HCT116 (cell line): Measurements from ENCODE around the gene HS6ST3. TPM values are rescaled to one million over a fixed set of nuclear protein-coding genes. Genes with fewer than 3 reads are reported as not detected.

Source experiments
- ATAC-seq: fragments of 200-7000 bp; cut with Tn5 transposase; 2 replicates; pipeline ENCODE4 v1.9.1; 2020; ENCODE audit warnings: mild to moderate bottlenecking, moderate library complexity
- BruUV-seq: library from RNA; stranded (reverse); fragments of 400-500 nt; replicated peaks from 2 replicates; lab custom pipeline; 2021; lab: Mats Ljungman, UMichigan
- CTCF ChIA-PET: fragments of 300-600 bp; sonication (Branson Sonifier 250); formaldehyde crosslinking; loops from one replicate; lab custom pipeline; 2021; ENCODE audit warnings: antibody characterized with exemption; lab: Charles Lee
- POLR2A ChIA-PET: fragments of 300-600, 350-600 bp; sonication (Branson Sonifier 250); formaldehyde crosslinking; loops from one replicate; lab custom pipeline; 2021; ENCODE audit warnings: antibody characterized with exemption; lab: Charles Lee
- RAD21 ChIA-PET, 2 experiments: fragments of 300-600 bp; sonication (Branson Sonifier 250); formaldehyde crosslinking; loops; one replicate each; lab custom pipeline; 2023; ENCODE audit warnings: low total read pairs in 2 of 2; ENCODE audit not compliant: uncharacterized antibody in 2 of 2, unreplicated experiment in 2 of 2, low non-redundant PET in 1 of 2; lab: Charles Lee
- DNase-seq: peaks from one replicate; pipeline ENCODE4 v3.0.0-alpha.2; 2010; ENCODE audit warnings: low read depth, low spot score
- H2AFZ ChIP-seq: fragments of 200-600 bp; shearing (Covaris generic), sonication (generic); 2 replicates; pipeline ENCODE4 v1.6.1; 2017; ENCODE audit warnings: low read depth, mixed run types, mixed read lengths, antibody characterized with exemption, low read length; ENCODE audit not compliant: poor library complexity, severe bottlenecking
- H3K27ac ChIP-seq: 2 replicates; pipeline ENCODE4 v1.5.1; 2012; ENCODE audit warnings: low read depth, low read length
- H3K27me3 ChIP-seq: fragments of 200-600 bp; sonication (generic); 2 replicates; pipeline ENCODE4 v1.6.1; 2016; ENCODE audit warnings: mixed run types, low read length, mixed read lengths; ENCODE audit not compliant: insufficient read depth
- H3K36me3 ChIP-seq, 2 experiments: fragments of 200-500 bp in 1 of 2; fragments of 200-600 bp in 1 of 2; sonication (Bioruptor generic) in 1 of 2; sonication (generic) in 1 of 2; 2 replicates each; pipeline versions ENCODE4 v1.5.1 to v1.6.1; 2014 to 2016; ENCODE audit warnings: low read length in 2 of 2, inconsistent platforms in 1 of 2, mixed read lengths in 1 of 2, mixed run types in 1 of 2; ENCODE audit not compliant: insufficient read depth in 2 of 2, control insufficient read depth in 1 of 2
- H3K4me1 ChIP-seq, 2 experiments: fragments of 200-600 bp in 1 of 2; sonication (generic) in 1 of 2; 2 replicates each; pipeline versions ENCODE4 v1.5.1 to v1.6.1; 2012 to 2017; ENCODE audit warnings: low read length in 2 of 2, inconsistent platforms in 1 of 2, mild to moderate bottlenecking in 1 of 2, mixed read lengths in 1 of 2, mixed run types in 1 of 2, moderate library complexity in 1 of 2; ENCODE audit not compliant: insufficient read depth in 2 of 2, control insufficient read depth in 1 of 2
- H3K4me2 ChIP-seq: fragments of 200-600 bp; sonication (generic); 2 replicates; pipeline ENCODE4 v1.6.1; 2017; ENCODE audit warnings: mixed run types, low read length, mixed read lengths
- H3K4me3 ChIP-seq, 2 experiments: fragments of 200-600 bp in 1 of 2; sonication (generic) in 1 of 2; replicated peaks in 1 of 2; 2 replicates each; pipeline ENCODE4 v1.5.1; 2011 to 2016; ENCODE audit warnings: low read length in 2 of 2, control low read depth in 1 of 2, low read depth in 1 of 2, mild to moderate bottlenecking in 1 of 2, mixed read lengths in 1 of 2, mixed run types in 1 of 2
- H3K79me2 ChIP-seq: fragments of 200-600 bp; sonication (generic); 2 replicates; pipeline ENCODE4 v1.6.1; 2017; ENCODE audit warnings: mild to moderate bottlenecking, mixed run types, low read length, moderate library complexity, mixed read lengths; ENCODE audit not compliant: insufficient read depth
- H3K9ac ChIP-seq: fragments of 200-600 bp; sonication (generic); 2 replicates; pipeline ENCODE4 v1.6.1; 2016; ENCODE audit warnings: low read length, mixed read lengths
- H3K9me2 ChIP-seq: fragments of 200-600 bp; sonication (generic), shearing (Covaris generic); 2 replicates; pipeline ENCODE4 v1.6.1; 2017; ENCODE audit warnings: mixed run types, mild to moderate bottlenecking, moderate library complexity; ENCODE audit not compliant: insufficient read depth
- H3K9me3 ChIP-seq, 2 experiments: fragments of 200-500 bp in 1 of 2; fragments of 200-600 bp in 1 of 2; sonication (Bioruptor generic) in 1 of 2; sonication (generic) in 1 of 2; 2 replicates each; pipeline ENCODE4 v1.6.1; 2014 to 2017; ENCODE audit warnings: low read length in 2 of 2, mixed read lengths in 2 of 2, inconsistent platforms in 1 of 2, low read depth in 1 of 2, mild to moderate bottlenecking in 1 of 2, mixed run types in 1 of 2, moderate library complexity in 1 of 2; ENCODE audit not compliant: control insufficient read depth in 1 of 2, insufficient read depth in 1 of 2
- H4K20me1 ChIP-seq: fragments of 200-600 bp; sonication (generic), shearing (Covaris generic); 2 replicates; pipeline ENCODE4 v1.6.1; 2017; ENCODE audit warnings: mixed run types, mild to moderate bottlenecking, moderate library complexity; ENCODE audit not compliant: insufficient read depth
- CEBPB ChIP-seq: IDR thresholded peaks from 2 replicates; pipeline ENCODE4 v1.6.1; 2012; ENCODE audit warnings: low read depth
- EGR1 ChIP-seq: IDR thresholded peaks from 2 replicates; pipeline ENCODE4 v1.6.1; 2012; ENCODE audit warnings: low read depth
- ELF1 ChIP-seq: IDR thresholded peaks from 2 replicates; pipeline ENCODE4 v1.6.1; 2012; ENCODE audit warnings: low read depth, borderline replicate concordance
- EZH2 ChIP-seq: fragments of 200-600 bp; sonication (generic); IDR thresholded peaks from 2 replicates; pipeline ENCODE4 v1.6.1; 2017; ENCODE audit warnings: antibody characterized with exemption, mixed run types
- EZH2phosphoT487 ChIP-seq: fragments of 200-600 bp; IDR thresholded peaks from 2 replicates; pipeline ENCODE4 v1.6.1; 2018; ENCODE audit warnings: antibody characterized with exemption, borderline replicate concordance
- JUND ChIP-seq: IDR thresholded peaks from 2 replicates; pipeline ENCODE4 v1.6.1; 2012
- POLR2A ChIP-seq: IDR thresholded peaks from 2 replicates; pipeline ENCODE4 v1.7.0; 2011; ENCODE audit warnings: borderline replicate concordance; ENCODE audit not compliant: insufficient read depth, insufficient read length; ENCODE audit errors: extremely low read depth
- SIN3A ChIP-seq: IDR thresholded peaks from 2 replicates; pipeline ENCODE4 v1.6.1; 2012; ENCODE audit warnings: low read depth
- SRF ChIP-seq: IDR thresholded peaks from 2 replicates; pipeline ENCODE4 v1.6.1; 2012; ENCODE audit warnings: low read depth
- ZBTB33 ChIP-seq: IDR thresholded peaks from 2 replicates; pipeline ENCODE4 v1.6.1; 2011; ENCODE audit warnings: mild to moderate bottlenecking, low read length, moderate library complexity; ENCODE audit not compliant: insufficient replicate concordance; ENCODE audit errors: extremely low read depth
- ZNF274 ChIP-seq: fragments of 200-500 bp; sonication (Bioruptor generic); IDR thresholded peaks from 2 replicates; pipeline ENCODE4 v1.6.1; 2014; ENCODE audit warnings: mild to moderate bottlenecking, low read depth, low read length, inconsistent platforms
- intact Hi-C: fragments of 100-400 bp; cut with micrococcal nuclease; formaldehyde crosslinking; loops from 2 replicates; pipeline ENCODE4 v1.10.0; 2022
- total RNA-seq: library from RNA; stranded (reverse); gene quantifications from one replicate; pipeline ENCODE4 v1.2.1, GENCODE V29; 2021; ENCODE audit not compliant: unreplicated experiment

Gene HS6ST3
- total RNA-seq, 1 experiment from 2014 or later: 0.10 TPM

- Histone ChIP-seq H2AFZ (no peak overlapping the region), H3K4me3 (no peak overlapping the region), H3K4me2 (no peak overlapping the region), H3K9ac (no peak overlapping the region), H3K79me2 (no peaks in the 10 kb centered on the region), H3K27me3 (peaks cover 26% of the 10 kb centered on the region), H3K4me1 (no peaks in the 10 kb centered on the region), H3K9me2 (no peaks in the 10 kb centered on the region), H4K20me1 (no peaks in the 10 kb centered on the region), H3K36me3 (no peaks in the 10 kb centered on the region), H3K27ac (no peak overlapping the region), H3K9me3 (no peaks in the 10 kb centered on the region)
- BruUV-seq: no TSS peak
- ChIA-PET RAD21 (no interaction called here), CTCF (no interaction called here), POLR2A (no interaction called here)
- intact Hi-C loops: no loop called here
- ATAC-seq (no peak), DNase-seq (no peak)
- TF ChIP-seq SIN3A: no peak
- TF ChIP-seq POLR2A: no peak
- no peak for TF ChIP-seq JUND
- TF ChIP-seq EGR1: no peak
- no peak for TF ChIP-seq SRF
- TF ChIP-seq EZH2phosphoT487: no peak
- no peak for TF ChIP-seq EZH2
- no peak for TF ChIP-seq CEBPB
- no peak for TF ChIP-seq ZNF274
- no peak for TF ChIP-seq ZBTB33
- no peak for TF ChIP-seq ELF1
These were observed 707.2 kb downstream of the HS6ST3 start for GRCh38 chr13:96797136-96797535.
